IPS-20b (cell line): ENCODE results near the gene PSMB4.
"Not testable (repeated sequence)": the region's sequence is repeated elsewhere in the genome, so short reads cannot be mapped to it uniquely, and the experiment has no call there.

Experiments used
- H3K27ac ChIP-seq: one replicate; pipeline ENCODE4 v1.5.1; 2013; ENCODE audit warnings: low read length
- H3K27me3 ChIP-seq: 2 replicates; pipeline ENCODE4 v1.6.1; 2013; ENCODE audit warnings: mild to moderate bottlenecking, low read length, inconsistent platforms; ENCODE audit not compliant: insufficient read depth
- H3K36me3 ChIP-seq: 2 replicates; pipeline ENCODE4 v1.6.1; 2013; ENCODE audit warnings: low read depth, mild to moderate bottlenecking, inconsistent platforms, low read length, moderate library complexity; ENCODE audit not compliant: insufficient read depth
- H3K4me1 ChIP-seq: 2 replicates; pipeline ENCODE4 v1.6.1; 2013; ENCODE audit warnings: mild to moderate bottlenecking, control low read depth, inconsistent platforms, low read length, moderate library complexity; ENCODE audit not compliant: insufficient read depth
- H3K4me3 ChIP-seq: 2 replicates; pipeline ENCODE4 v1.5.1; 2013; ENCODE audit warnings: mild to moderate bottlenecking, low read length, inconsistent platforms
- H3K9ac ChIP-seq: 2 replicates; pipeline ENCODE4 v1.6.1; 2013; ENCODE audit warnings: low read depth, mild to moderate bottlenecking, inconsistent platforms, low read length, moderate library complexity
- H3K9me3 ChIP-seq: 2 replicates; pipeline ENCODE4 v1.6.1; 2013; ENCODE audit warnings: mild to moderate bottlenecking, low read depth, low read length, inconsistent platforms; ENCODE audit not compliant: insufficient read depth

Gene PSMB4

DNA sequence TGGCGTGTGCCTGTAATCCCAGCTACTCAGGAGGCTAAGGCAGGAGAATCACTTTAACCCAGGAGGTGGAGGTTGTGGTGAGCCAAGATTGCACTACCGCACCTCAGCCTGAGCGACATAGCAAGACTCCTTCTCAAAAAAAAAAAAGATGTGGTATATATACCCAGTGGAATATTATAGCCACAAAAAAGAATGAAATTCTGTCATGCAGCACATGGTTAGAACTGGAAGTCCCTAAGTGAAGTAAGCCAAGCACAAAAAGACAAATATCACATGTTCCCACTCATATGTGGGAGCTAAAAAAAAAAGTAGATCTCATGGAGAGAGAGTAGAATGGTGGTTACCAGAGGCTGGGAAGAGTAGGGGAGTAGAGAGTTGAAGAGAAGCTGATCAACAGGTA is 18.7 kb downstream of the PSMB4 start:
- Histone ChIP-seq H3K9me3 (no peaks in the 10 kb centered on the region), H3K27ac (no peak overlapping the region), H3K4me3 (no peak overlapping the region), H3K9ac (no peak overlapping the region), H3K36me3 (peaks cover 90% of the 10 kb centered on the region), H3K27me3 (no peaks in the 10 kb centered on the region), H3K4me1 (no peaks in the 10 kb centered on the region)

DNA sequence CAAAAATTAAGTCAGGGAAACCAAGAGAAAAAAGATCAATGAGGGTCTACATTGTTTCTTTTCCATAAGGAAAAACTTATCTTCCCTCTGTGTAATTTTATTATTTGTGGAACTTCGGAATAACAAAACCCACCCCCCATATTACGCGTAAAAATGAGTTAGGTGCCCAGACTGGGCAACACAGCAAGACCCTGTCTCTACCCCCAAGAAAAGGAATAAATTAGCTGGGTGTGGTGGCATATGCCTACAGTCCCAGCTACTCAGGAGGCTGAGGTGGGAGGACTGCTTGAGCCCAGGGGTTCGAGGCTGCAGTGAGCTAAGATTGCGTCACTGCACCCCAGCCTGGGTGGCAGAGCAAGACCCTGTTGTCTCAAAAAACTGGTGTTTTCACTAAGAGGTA is 20.4 kb downstream of the PSMB4 start:
- Histone ChIP-seq H3K27me3 (no peaks in the 10 kb centered on the region), H3K36me3 (peaks cover 91% of the 10 kb centered on the region), H3K4me1 (no peaks in the 10 kb centered on the region), H3K9me3 (no peaks in the 10 kb centered on the region), H3K27ac (no peak overlapping the region), H3K4me3 (no peak overlapping the region), H3K9ac (no peak overlapping the region)

DNA sequence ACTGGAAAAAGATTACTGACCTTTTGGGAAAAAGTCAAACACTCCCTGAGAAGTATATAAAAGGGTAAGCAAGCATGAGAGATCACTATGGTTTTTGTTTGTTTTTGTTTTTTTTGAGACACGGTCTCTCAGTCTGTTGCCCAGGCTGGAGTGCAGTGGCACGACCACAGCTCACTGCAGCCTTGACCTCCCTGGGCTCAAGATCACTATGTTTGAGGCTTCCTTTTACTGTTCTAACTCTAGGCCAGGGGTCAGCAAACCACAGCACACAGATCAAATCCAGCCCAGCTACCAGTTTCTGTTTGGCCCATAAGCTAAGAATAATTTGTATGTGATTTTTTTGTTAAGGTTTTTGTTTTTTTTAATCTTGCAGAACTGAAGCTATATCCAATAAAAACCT is 25.7 kb downstream of the PSMB4 start:
- Histone ChIP-seq H3K36me3 (peaks cover 98% of the 10 kb centered on the region), H3K9me3 (no peaks in the 10 kb centered on the region), H3K4me1 (no peaks in the 10 kb centered on the region), H3K27me3 (no peaks in the 10 kb centered on the region), H3K4me3 (no peak overlapping the region), H3K27ac (no peak overlapping the region), H3K9ac (no peak overlapping the region)

DNA sequence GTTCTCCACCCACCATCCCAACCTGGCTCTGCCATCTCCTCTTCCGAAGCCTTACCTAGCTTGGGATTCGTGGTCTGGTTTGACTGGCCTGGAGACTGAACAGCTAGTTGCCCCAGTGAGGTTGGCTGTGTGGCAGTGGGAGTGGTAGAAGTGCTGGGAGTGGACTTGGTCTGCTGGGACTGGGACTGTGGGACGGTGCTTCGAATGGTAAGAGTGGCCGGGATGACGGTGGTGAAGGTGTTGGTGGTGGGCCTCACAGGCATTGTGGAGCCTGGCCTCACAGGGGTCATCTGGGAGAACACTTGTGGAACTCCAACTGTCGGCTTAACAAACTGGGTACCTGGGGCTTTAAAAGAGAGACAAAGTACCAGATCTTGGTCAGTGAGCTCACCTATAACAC is 28.7 kb downstream of the PSMB4 start:
- H3K4me3 ChIP-seq: no peak overlapping the region
- no peaks in the 10 kb centered on the region for H3K27me3 ChIP-seq
- no peaks in the 10 kb centered on the region for H3K9me3 ChIP-seq
- no peak overlapping the region for H3K9ac ChIP-seq
- H3K4me1 ChIP-seq: no peaks in the 10 kb centered on the region
- peaks cover 76% of the 10 kb centered on the region for H3K36me3 ChIP-seq
- no peak overlapping the region for H3K27ac ChIP-seq

DNA sequence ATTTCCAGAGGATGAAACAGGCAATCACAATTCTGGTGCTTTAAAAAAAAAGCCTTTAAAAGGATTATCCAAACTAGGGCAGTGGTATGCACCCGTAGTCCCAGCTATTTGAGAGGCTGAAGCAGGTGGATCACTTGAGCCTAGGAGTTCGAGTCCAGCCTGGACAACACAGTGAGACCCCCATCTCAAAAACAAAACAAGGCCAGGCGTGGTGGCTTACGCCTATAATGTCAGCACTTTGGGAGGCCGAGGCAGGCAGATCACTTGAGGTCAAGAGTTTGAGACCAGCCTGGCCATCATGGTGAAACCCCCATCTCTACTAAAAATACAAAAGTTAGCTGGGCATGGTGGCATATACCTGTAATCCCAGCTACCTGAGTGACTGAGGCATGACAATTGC is 34.5 kb downstream of the PSMB4 start:
- not testable (repeated sequence) for H3K4me1 ChIP-seq, H3K9ac ChIP-seq, H3K27ac ChIP-seq, H3K4me3 ChIP-seq, H3K27me3 ChIP-seq, H3K9me3 ChIP-seq
- H3K36me3 ChIP-seq: peaks cover 39% of the 10 kb centered on the region

DNA sequence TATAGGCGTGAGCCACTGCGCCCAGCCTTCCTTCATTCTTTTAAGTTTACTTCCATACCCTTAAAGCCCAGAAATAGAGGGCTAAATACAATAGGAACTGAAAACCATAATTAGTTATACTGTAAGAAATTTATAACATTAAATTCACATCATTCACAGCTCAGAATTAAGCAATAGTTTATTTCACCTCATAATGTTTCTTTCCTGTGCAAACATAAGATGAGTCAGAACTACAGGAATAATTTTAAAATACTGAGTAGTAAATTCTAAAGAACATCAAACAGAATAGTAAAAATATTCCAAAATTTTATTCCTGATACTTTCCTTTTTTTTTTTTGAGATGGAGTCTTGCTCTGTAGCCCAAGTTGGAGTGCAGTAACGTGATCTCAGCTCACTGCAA is 35.8 kb downstream of the PSMB4 start:
- peaks cover 36% of the 10 kb centered on the region for H3K36me3 ChIP-seq
- no peak overlapping the region for H3K4me3 ChIP-seq
- H3K9ac ChIP-seq: no peak overlapping the region
- H3K4me1 ChIP-seq: no peaks in the 10 kb centered on the region
- H3K9me3 ChIP-seq: no peaks in the 10 kb centered on the region
- H3K27ac ChIP-seq: no peak overlapping the region
- H3K27me3 ChIP-seq: no peaks in the 10 kb centered on the region

DNA sequence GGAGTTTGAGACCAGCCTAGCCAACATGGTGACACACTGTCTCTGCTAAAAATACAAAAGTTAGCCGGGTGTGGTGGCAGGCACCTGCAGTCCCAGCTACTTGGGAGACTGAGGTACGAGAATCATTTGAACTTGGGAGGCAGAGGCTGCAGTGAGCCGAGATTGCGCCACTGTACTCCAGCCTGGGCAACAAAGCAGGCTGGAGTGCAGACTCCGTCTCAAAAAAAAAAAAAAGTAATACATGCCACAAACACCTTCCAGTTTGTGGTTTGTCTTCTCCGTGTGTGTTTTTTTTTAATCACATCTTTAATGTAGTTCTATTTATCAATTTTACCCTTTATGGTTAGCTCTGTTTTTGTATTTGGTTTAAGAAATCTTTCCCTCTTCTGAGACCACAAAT is 37.6 kb downstream of the PSMB4 start:
- no peaks in the 10 kb centered on the region for H3K9me3 ChIP-seq

DNA sequence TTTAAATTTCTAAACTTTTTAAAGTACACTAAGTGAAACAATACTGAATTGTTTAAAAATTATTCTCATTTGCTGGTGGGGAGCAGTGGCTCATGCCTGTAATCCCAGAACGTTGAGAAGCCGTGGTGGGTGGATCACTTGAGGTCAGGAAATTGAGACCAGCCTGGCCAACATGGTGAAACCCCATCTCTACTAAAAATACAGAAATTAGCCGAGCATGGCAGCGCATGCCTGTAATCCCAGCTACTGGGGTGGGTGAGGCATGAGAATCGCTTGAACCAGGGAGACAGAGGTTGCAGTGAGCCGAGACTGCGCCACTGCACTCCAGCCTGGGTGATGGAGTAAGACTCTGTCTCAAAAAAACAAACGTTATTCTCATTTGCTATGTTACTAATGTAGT is 38.0 kb downstream of the PSMB4 start:
- H3K4me3 ChIP-seq, H3K27ac ChIP-seq, H3K9ac ChIP-seq, H3K4me1 ChIP-seq, H3K9me3 ChIP-seq, H3K27me3 ChIP-seq: not testable (repeated sequence)
- H3K36me3 ChIP-seq: peaks cover 50% of the 10 kb centered on the region

More for the DNA sequence above, 37.6 kb downstream of the PSMB4 start:
- Histone ChIP-seq H3K36me3 (peaks cover 48% of the 10 kb centered on the region), H3K9ac (no peak overlapping the region), H3K4me1 (no peaks in the 10 kb centered on the region), H3K4me3 (no peak overlapping the region), H3K27ac (no peak overlapping the region), H3K27me3 (no peaks in the 10 kb centered on the region)

DNA sequence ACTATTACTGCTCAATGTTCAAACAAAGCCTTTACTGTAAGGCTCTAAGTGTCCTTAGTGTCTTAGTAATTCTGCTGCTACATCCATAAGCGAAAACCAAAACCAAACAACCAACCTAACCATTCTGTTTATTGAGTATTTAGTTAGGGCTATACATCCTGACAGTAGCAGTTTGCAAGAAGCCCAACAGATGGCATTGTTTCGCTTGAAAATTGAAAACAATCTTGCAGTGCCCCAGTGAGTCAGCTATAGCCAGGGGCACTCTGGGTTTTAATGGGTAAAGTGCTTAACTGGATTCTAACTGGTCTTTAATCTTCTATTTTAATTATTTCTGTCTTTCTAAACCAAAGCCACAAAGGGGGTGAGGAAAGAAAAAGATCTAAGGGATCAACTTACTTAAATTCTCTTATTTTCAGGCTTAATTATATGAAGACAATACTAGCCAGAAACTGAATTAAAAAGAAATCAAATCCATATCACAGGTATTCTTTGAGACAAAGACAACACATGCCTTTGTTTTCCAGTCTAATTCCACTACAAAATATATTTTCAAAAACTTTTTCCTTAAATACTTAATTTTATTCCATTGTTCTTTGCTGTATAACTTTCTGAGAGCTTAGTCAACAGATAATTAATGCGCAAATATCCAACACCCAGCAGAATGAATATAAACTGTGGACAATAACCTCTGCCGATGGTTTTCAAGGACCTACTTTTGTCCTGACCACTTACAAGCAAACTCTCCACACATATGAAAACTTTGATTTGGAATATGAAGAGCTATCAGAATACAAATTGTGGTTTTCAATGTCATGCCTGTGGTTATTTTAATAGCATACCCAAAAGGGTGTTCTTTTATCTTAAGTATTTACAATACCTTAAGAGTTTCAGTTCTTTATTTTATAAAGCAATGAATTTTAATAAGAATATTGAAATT is 44.7 kb downstream of the PSMB4 start:
- peaks cover 33% of the 10 kb centered on the region for H3K36me3 ChIP-seq
- H3K4me3 ChIP-seq: no peak overlapping the region
- H3K27ac ChIP-seq: no peak overlapping the region
- peaks cover 8% of the 10 kb centered on the region; the same call in 1 of the 2 replicates for H3K4me1 ChIP-seq
- H3K9ac ChIP-seq: no peak overlapping the region
- no peaks in the 10 kb centered on the region for H3K9me3 ChIP-seq
- no peaks in the 10 kb centered on the region for H3K27me3 ChIP-seq

DNA sequence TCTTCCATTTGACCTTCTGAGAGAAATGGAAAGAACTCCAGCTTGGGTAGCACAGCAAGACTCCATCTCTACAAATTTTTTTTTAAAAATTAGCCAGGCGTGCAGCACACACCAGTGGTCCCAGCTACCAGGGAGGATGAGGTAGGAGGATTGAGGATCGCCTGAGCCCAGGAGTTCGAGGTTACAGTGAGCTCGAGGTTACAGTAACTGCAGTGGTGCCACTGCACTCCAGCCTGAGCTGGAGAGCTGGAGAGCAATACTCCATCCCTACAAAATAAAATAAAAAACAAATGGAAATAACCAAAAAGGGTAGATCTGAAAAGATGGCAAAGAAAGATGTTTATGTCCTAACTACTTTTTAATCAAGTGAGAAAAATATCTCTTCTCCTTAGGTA is 45.4 kb downstream of the PSMB4 start:
- Histone ChIP-seq H3K27ac (no peak overlapping the region), H3K9me3 (no peaks in the 10 kb centered on the region), H3K4me3 (no peak overlapping the region), H3K27me3 (no peaks in the 10 kb centered on the region), H3K4me1 (peaks cover 8% of the 10 kb centered on the region; the same call in 1 of the 2 replicates), H3K36me3 (peaks cover 26% of the 10 kb centered on the region), H3K9ac (no peak overlapping the region)

DNA sequence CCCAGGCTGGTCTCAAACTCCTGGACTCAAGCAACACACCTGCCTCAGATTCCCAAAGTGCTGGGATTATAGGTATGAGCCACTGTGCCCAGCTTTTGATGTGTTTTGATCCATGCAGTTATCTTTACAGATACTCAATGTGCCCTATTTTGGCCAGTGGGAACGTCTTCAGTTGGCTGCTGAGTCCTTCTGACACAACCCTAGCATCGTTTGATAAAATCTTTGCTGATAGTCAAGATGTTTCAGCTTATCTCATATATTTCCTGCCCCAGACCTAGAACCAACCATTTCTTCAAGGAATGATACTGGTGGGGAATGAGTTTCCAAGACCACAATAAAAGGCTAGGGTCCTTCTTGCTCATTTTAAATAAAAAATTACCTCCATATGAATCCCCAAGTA is 48.3 kb downstream of the PSMB4 start:
- Histone ChIP-seq H3K9ac (no peak overlapping the region), H3K4me3 (no peak overlapping the region), H3K27me3 (no peaks in the 10 kb centered on the region), H3K36me3 (peaks cover 6% of the 10 kb centered on the region; the same call in 1 of the 2 replicates), H3K9me3 (no peaks in the 10 kb centered on the region), H3K4me1 (peaks cover 8% of the 10 kb centered on the region; the same call in 1 of the 2 replicates), H3K27ac (no peak overlapping the region)
